ENCODE results near the gene WNT11. TPM values are rescaled to one million over a fixed set of nuclear protein-coding genes. Genes with fewer than 3 reads are reported as not detected.

Gene WNT11
- total and polyA plus RNA-seq, 2 of the 13 experiments (the other 11 are each of a cell fraction or from before 2014, with no cell fraction given), result 0.34 to 0.66 TPM

GRCh38 chr11:76208438-76209374 lies 2.4 kb upstream of the WNT11 start (continued):
- TF ChIP-seq ZNF496 (CRISPR knock-in tag; IDR thresholded peaks at IDR 0.05; ENCODE audit: insufficient replicate concordance) (no peak), ZNF253 (CRISPR knock-in tag; IDR thresholded peaks at IDR 0.05; ENCODE audit: borderline replicate concordance) (no peak), ZKSCAN5 (CRISPR knock-in tag; IDR thresholded peaks at IDR 0.05) (no peak), JDP2 (CRISPR knock-in tag; IDR thresholded peaks at IDR 0.05; ENCODE audit: borderline replicate concordance) (no peak), ZFP41 (CRISPR knock-in tag; IDR thresholded peaks at IDR 0.05; ENCODE audit: borderline replicate concordance) (no peak; the same call in 1 of the 2 replicates), ZNF317 (CRISPR knock-in tag; IDR thresholded peaks at IDR 0.05) (0 out of 2 replicates have a peak, but pooled peaks have one; percentile 68), MTA1 (CRISPR knock-in tag; IDR thresholded peaks at IDR 0.05; ENCODE audit: borderline replicate concordance) (no peak), ARNT2 (CRISPR knock-in tag; IDR thresholded peaks at IDR 0.05; ENCODE audit: low read depth) (0 out of 2 replicates have a peak, but pooled peaks have one; percentile 60), PRDM10 (CRISPR knock-in tag; IDR thresholded peaks at IDR 0.05; ENCODE audit: low read depth) (no peak), ZNF569 (CRISPR knock-in tag; IDR thresholded peaks at IDR 0.05; ENCODE audit: borderline replicate concordance) (no peak), ZNF430 (CRISPR knock-in tag; IDR thresholded peaks at IDR 0.05) (peak; percentile 80; the same call in 1 of the 2 replicates), THAP8 (CRISPR knock-in tag; IDR thresholded peaks at IDR 0.05; ENCODE audit: borderline replicate concordance) (no peak), TAF1 (CRISPR knock-in tag; IDR thresholded peaks at IDR 0.05) (no peak; the same call in 1 of the 2 replicates), ARID2 (CRISPR knock-in tag; IDR thresholded peaks at IDR 0.05; ENCODE audit: borderline replicate concordance) (no peak), LRRFIP1 (CRISPR knock-in tag; conservative IDR thresholded peaks at IDR 0.05) (no peak), ZNF790 (CRISPR knock-in tag; IDR thresholded peaks at IDR 0.05; ENCODE audit: borderline replicate concordance) (no peak), DNMT3B (CRISPR knock-in tag; conservative IDR thresholded peaks at IDR 0.05) (no peak), FLYWCH1 (CRISPR knock-in tag; IDR thresholded peaks at IDR 0.05) (no peak), NR0B2 (CRISPR knock-in tag; IDR thresholded peaks at IDR 0.05) (no peak), ZSCAN30 (CRISPR knock-in tag; IDR thresholded peaks at IDR 0.05) (no peak), HMG20B (CRISPR knock-in tag; conservative IDR thresholded peaks at IDR 0.05) (no peak)
